NCI-H524 treated with DMSO at 0.1 percent for 48 hours (cell line): ENCODE results near the gene TAF11L14.

Source experiments
- DNase-seq: peaks from one replicate; lab custom pipeline; 2025; lab: John Stamatoyannopoulos, UW

The TAF11L14 gene

GRCh38 chr5:17679597-17680203 is 45.4 kb downstream of the TAF11L14 start:
- DNase-seq = no peak

- DNase-seq = no peak
Measured at GRCh38 chr5:17680737-17681136, 46.5 kb downstream of the TAF11L14 start.
